ENCODE data around the gene LAMA3. TPM values are rescaled to one million over a fixed set of nuclear protein-coding genes. Genes with fewer than 3 reads are reported as not detected.

The LAMA3 gene, protein sequence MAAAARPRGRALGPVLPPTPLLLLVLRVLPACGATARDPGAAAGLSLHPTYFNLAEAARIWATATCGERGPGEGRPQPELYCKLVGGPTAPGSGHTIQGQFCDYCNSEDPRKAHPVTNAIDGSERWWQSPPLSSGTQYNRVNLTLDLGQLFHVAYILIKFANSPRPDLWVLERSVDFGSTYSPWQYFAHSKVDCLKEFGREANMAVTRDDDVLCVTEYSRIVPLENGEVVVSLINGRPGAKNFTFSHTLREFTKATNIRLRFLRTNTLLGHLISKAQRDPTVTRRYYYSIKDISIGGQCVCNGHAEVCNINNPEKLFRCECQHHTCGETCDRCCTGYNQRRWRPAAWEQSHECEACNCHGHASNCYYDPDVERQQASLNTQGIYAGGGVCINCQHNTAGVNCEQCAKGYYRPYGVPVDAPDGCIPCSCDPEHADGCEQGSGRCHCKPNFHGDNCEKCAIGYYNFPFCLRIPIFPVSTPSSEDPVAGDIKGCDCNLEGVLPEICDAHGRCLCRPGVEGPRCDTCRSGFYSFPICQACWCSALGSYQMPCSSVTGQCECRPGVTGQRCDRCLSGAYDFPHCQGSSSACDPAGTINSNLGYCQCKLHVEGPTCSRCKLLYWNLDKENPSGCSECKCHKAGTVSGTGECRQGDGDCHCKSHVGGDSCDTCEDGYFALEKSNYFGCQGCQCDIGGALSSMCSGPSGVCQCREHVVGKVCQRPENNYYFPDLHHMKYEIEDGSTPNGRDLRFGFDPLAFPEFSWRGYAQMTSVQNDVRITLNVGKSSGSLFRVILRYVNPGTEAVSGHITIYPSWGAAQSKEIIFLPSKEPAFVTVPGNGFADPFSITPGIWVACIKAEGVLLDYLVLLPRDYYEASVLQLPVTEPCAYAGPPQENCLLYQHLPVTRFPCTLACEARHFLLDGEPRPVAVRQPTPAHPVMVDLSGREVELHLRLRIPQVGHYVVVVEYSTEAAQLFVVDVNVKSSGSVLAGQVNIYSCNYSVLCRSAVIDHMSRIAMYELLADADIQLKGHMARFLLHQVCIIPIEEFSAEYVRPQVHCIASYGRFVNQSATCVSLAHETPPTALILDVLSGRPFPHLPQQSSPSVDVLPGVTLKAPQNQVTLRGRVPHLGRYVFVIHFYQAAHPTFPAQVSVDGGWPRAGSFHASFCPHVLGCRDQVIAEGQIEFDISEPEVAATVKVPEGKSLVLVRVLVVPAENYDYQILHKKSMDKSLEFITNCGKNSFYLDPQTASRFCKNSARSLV (N-terminal part only)
- total RNA-seq, result 0.54 and 1.8 TPM in 2 replicates

DNA sequence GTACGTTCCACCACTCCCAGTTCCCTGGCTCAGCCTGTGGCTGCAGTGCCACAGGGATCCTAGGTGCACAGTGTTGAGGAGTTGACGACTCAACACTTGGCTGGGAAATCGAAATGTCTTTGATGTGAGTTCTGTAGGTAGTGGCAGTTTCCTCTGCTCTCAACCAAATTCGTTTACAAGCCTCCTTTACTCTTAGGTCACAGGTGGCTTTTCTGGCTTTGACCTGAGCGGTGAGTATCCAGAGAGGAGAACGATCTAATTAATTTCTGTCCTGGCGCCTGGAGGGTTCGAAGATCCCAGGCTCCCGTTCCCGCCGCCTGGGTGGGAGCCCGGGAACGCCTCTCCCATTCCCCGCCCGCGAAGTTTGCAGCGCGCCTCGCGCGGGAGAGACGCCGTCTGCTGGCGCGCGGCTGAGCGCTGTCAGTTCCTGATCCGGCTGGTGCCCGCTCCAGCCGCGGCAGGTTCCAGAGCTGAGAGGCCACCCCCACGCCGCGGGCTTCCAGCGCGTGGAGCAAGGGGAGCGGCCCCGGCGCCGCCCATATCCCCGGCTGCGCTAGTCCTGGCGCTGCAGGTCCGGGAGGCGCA is at the start of gene LAMA3:
Gene LAMA3, plus strand, starts transcription at position 423 of the 585 bp plus-strand sequence. CDS start 231 bp downstream, outside the sequence.

DNA sequence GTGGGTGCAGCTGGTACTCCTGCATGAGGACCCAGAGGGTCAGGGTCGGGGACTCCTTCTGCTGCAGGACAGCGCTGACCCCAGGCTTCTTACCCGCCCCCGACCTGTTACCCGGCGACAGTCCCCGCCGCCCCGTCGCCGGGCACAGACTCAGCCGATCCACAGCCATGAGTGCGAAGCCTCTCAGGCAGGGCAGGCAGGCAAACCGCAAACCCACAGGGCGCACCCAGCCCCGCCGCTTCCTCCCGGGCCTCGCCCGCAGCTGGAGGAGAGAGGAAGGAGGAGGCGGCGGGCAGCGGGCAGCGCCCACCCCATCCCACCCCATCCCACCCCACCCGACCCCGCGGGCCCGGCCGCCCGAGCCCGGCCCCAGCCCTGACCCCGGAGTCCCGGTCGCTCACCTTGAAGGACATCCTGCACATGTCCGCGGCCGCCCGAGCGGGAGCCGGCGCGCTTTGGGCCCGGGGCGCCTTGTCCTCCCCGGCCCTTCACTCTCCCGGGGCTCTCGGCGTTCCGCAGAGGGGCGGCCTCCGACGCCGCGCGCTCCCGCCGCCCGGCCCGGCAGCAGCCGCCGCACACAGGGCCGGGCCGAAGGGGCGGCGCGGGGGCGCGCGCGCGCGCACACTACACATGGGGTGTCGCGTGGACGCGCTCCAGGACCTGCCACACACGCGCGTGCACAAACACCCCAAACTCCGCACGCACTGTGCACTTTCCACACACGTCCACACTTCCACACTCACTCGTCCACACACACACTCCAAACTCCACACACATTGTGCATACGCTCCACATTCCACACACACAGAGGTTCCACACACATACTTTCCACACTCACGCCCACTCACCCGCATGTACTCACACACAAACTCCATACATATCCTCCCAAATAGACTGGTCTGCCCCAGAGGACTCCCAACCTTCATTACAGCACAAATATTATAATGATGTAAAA is 26.7 kb upstream of the LAMA3 start, which contains the start of gene ANKRD29:
Gene ANKRD29, minus strand, starts transcription at position 603 of the 955 bp plus-strand sequence. Its CDS starts 181 bp downstream, at position 422.

Other genes starting within 250 kb of the LAMA3 start
- gene RIOK3, start 236.2 kb upstream of the LAMA3 start, total RNA-seq, result 38.1 and 59.9 TPM in 2 replicates
- 19.9 and 20.3 TPM in 2 replicates for gene RMC1, start 185.9 kb upstream of the LAMA3 start, total RNA-seq
- gene NPC1, start 102.9 kb upstream of the LAMA3 start, total RNA-seq, result 17.0 and 34.3 TPM in 2 replicates
- 0.65 and 0.90 TPM in 2 replicates for gene ANKRD29, start 26.5 kb upstream of the LAMA3 start, total RNA-seq